Endothelial cell of umbilical vein (primary cell): ENCODE data around the gene GNA12. TPM values are rescaled to one million over a fixed set of nuclear protein-coding genes. Genes with fewer than 3 reads are reported as not detected.

Experiments used
- BruUV-seq: library from RNA; stranded (reverse); fragments of 400-500 nt; replicated peaks from 2 replicates; lab custom pipeline; 2021; lab: Mats Ljungman, UMichigan
- CTCF ChIA-PET: fragments of 300-600, 350-600 bp; sonication (Branson Sonifier 250); formaldehyde crosslinking; loops from one replicate; lab custom pipeline; 2021; ENCODE audit warnings: antibody characterized with exemption, inconsistent platforms; lab: Charles Lee
- POLR2A ChIA-PET: fragments of 300-600, 350-600 bp; sonication (Branson Sonifier 250); formaldehyde crosslinking; loops from one replicate; lab custom pipeline; 2021; ENCODE audit warnings: antibody characterized with exemption, inconsistent platforms; lab: Charles Lee
- DNase-seq: peaks from one replicate; pipeline ENCODE4 v3.0.0-alpha.2; 2011; ENCODE audit warnings: low read depth, low spot score
- FAIRE-seq: peaks from 2 replicates; lab custom pipeline; 2011; peaks lifted over from hg19 to GRCh38; lab: Jason Lieb, UNC
- H2AFZ ChIP-seq: 2 replicates; pipeline ENCODE4 v1.6.0; 2012; ENCODE audit warnings: low read depth, low read length, control low read depth, inconsistent platforms
- H3K27ac ChIP-seq: 2 replicates; pipeline ENCODE4 v1.5.1; 2011; ENCODE audit warnings: low read depth, mild to moderate bottlenecking, control low read depth, low read length, moderate library complexity; ENCODE audit not compliant: insufficient read depth
- H3K27me3 ChIP-seq, 2 experiments: 2 replicates each; pipeline versions ENCODE4 v1.6.0 to v1.6.1; 2011; ENCODE audit warnings: low read length in 2 of 2, mixed read lengths in 1 of 2; ENCODE audit not compliant: control insufficient read depth in 2 of 2, insufficient read depth in 2 of 2
- H3K36me3 ChIP-seq, 2 experiments: 2 replicates in 1 of 2; 3 replicates in 1 of 2; pipeline ENCODE4 v1.5.1; 2011; ENCODE audit warnings: low read length in 2 of 2, mild to moderate bottlenecking in 1 of 2, moderate library complexity in 1 of 2; ENCODE audit not compliant: control insufficient read depth in 2 of 2, insufficient read depth in 2 of 2; ENCODE audit errors: extremely low read depth in 1 of 2
- H3K4me1 ChIP-seq: 3 replicates; pipeline ENCODE4 v1.5.1; 2011; ENCODE audit warnings: mild to moderate bottlenecking, low read length; ENCODE audit not compliant: control insufficient read depth, insufficient read depth; ENCODE audit errors: extremely low read depth
- H3K4me2 ChIP-seq: 2 replicates; pipeline ENCODE4 v1.6.1; 2011; ENCODE audit warnings: low read length, control low read depth, mixed read lengths; ENCODE audit not compliant: insufficient read depth
- H3K4me3 ChIP-seq, 3 experiments: fragments of 200-600 bp in 1 of 3; sonication (generic), shearing (Covaris generic) in 1 of 3; replicated peaks in 1 of 3; 2 replicates each; pipeline ENCODE4 v1.5.1; 2011 to 2016; ENCODE audit warnings: control low read depth in 3 of 3, low read length in 3 of 3, mild to moderate bottlenecking in 2 of 3, inconsistent platforms in 1 of 3, low read depth in 1 of 3, moderate library complexity in 1 of 3; ENCODE audit not compliant: insufficient read depth in 1 of 3
- H3K79me2 ChIP-seq: 2 replicates; pipeline ENCODE4 v1.6.0; 2012; ENCODE audit warnings: low read length, inconsistent platforms; ENCODE audit not compliant: control insufficient read depth, insufficient read depth
- H3K9ac ChIP-seq: replicated peaks from 2 replicates; pipeline ENCODE3; 2011; ENCODE audit warnings: low read length, control low read depth; ENCODE audit not compliant: insufficient read depth; ENCODE audit errors: extremely low read depth
- H3K9me1 ChIP-seq: replicated peaks from 3 replicates; pipeline ENCODE4 v1.6.0; 2011; ENCODE audit warnings: mild to moderate bottlenecking, low read length; ENCODE audit not compliant: control insufficient read depth, insufficient read depth; ENCODE audit errors: extremely low read depth
- H3K9me3 ChIP-seq: replicated peaks from 2 replicates; pipeline ENCODE4 v1.5.1; 2012; ENCODE audit warnings: low read length, inconsistent platforms; ENCODE audit not compliant: control insufficient read depth, insufficient read depth
- H4K20me1 ChIP-seq: replicated peaks from 2 replicates; pipeline ENCODE3; 2011; ENCODE audit warnings: mild to moderate bottlenecking, low read length; ENCODE audit not compliant: control insufficient read depth, insufficient read depth; ENCODE audit errors: extremely low read depth
- CTCF ChIP-seq, 2 donors: IDR thresholded peaks; 1 replicate in 1 of 2; 2 replicates in 1 of 2; pipeline ENCODE4 v1.5.1; 2011; ENCODE audit warnings: low read length in 2 of 2, mild to moderate bottlenecking in 2 of 2, moderate library complexity in 2 of 2, control low read depth in 1 of 2, inconsistent platforms in 1 of 2, low read depth in 1 of 2; ENCODE audit not compliant: insufficient read depth in 1 of 2; ENCODE audit errors: extremely low read depth in 1 of 2
- EZH2 ChIP-seq: IDR thresholded peaks from 2 replicates; pipeline ENCODE4 v1.6.1; 2012; ENCODE audit warnings: borderline replicate concordance, low read depth, mild to moderate bottlenecking, moderate library complexity, low read length, inconsistent platforms; ENCODE audit not compliant: severe bottlenecking
- FOS ChIP-seq: IDR thresholded peaks from 2 replicates; pipeline ENCODE4 v1.6.1; 2011; ENCODE audit warnings: mild to moderate bottlenecking, low read length, moderate library complexity, borderline replicate concordance; ENCODE audit not compliant: insufficient read depth
- GATA2 ChIP-seq: IDR thresholded peaks from 2 replicates; pipeline ENCODE4 v1.7.0; 2011; ENCODE audit warnings: low read depth, mild to moderate bottlenecking, moderate library complexity, mixed read lengths, low read length; ENCODE audit not compliant: insufficient read length, insufficient read depth
- JUN ChIP-seq: IDR thresholded peaks from 2 replicates; pipeline ENCODE4 v1.6.1; 2011; ENCODE audit warnings: borderline replicate concordance, low read depth; ENCODE audit not compliant: insufficient read length, insufficient read depth
- MYC ChIP-seq: IDR thresholded peaks from one replicate; pipeline ENCODE4 v1.6.1; 2011; ENCODE audit warnings: mild to moderate bottlenecking, low read depth, low read length
- POLR2A ChIP-seq: IDR thresholded peaks from 2 replicates; pipeline ENCODE4 v1.6.1; 2012; ENCODE audit warnings: low read depth, mild to moderate bottlenecking, control low read depth, low read length
- POLR2AphosphoS5 ChIP-seq: IDR thresholded peaks from 2 replicates; pipeline ENCODE4 v1.6.1; 2012; ENCODE audit warnings: low read depth, mild to moderate bottlenecking, control low read depth, low read length, moderate library complexity; ENCODE audit not compliant: insufficient read depth
- dilution Hi-C: fragments of 300-500 bp; cut with MboI; formaldehyde crosslinking; loops from one replicate; pipeline ENCODE4 v1.15.0; 2019; ENCODE audit warnings: low sequenced_read_pairs; ENCODE audit not compliant: extremely low pct_ligation_motif_present
- intact Hi-C: fragments of 100-400 bp; cut with micrococcal nuclease; formaldehyde crosslinking; loops from one replicate; pipeline ENCODE4 v1.10.0; 2022
- polyA plus RNA-seq, 4 experiments: library from polyadenylated mRNA; depleted of rRNA in 3 of 4; stranded (reverse) in 3 of 4; unstranded in 1 of 4; fragments of >200 nt; gene quantifications; 2 replicates each; pipeline versions ENCODE4 v1.2.1 to v1.2.3, GENCODE V29; 2011 to 2012; ENCODE audit warnings: missing spikeins in 1 of 4
- total RNA-seq: library from RNA; stranded (reverse); gene quantifications from 2 replicates; pipeline ENCODE4 v1.2.3, GENCODE V29; 2021
- TF ChIP-seq, protein P1 (sequence below): IDR thresholded peaks from 2 replicates; pipeline ENCODE4 v1.6.1; 2011; ENCODE audit not compliant: insufficient read depth, insufficient read length

GNA12 gene
- total and polyA plus RNA-seq, 2 donors (not counting 3 experiments of a cell fraction or from before 2014, with no cell fraction given) = 63.0 to 75.1 TPM

DNA sequence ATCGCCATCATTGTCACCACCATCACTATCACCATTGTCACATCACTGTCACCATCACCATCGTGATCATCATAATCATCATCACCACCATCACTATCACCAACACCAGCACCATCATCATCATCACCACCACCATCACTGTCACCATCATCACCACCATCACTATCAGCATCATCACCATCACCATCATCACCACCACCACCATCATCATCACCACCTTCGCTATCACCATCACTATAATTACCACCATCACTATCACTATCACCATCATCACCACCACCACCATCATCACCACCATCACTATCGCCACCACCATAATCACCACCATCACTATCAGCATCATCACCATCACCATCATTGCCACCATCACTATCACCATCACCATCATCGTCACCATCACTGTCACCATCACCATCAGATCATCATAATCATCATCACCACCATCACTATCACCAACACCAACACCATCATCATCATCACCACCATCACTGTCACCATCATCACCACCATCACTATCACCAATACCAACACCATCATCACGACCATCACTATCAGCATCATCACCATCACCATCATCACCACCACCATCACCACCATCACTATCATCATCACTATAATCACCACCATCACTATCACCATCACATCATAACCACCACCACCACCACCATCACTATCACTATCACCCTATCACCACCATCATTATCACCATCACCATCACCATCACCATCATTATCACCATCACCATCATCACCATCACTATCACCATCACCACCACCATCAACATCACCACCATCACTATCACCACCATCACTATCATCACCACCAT is 6.0 kb upstream of the GNA12 start:
- no peak overlapping the region for H2AFZ ChIP-seq
- no peaks in the 10 kb centered on the region for H3K9me3 ChIP-seq
- H4K20me1 ChIP-seq = no peaks in the 10 kb centered on the region
- BruUV-seq = no TSS peak
- CTCF ChIA-PET = no interaction called here
- DNase-seq = no peak
- FAIRE-seq = peak; percentile 49
- dilution Hi-C loops (no loop called here), intact Hi-C loops (no loop called here)
- POLR2A ChIA-PET = no interaction called here
- no peak for TF ChIP-seq MYC
- no peak for TF ChIP-seq FOS
- TF ChIP-seq, protein P1, sequence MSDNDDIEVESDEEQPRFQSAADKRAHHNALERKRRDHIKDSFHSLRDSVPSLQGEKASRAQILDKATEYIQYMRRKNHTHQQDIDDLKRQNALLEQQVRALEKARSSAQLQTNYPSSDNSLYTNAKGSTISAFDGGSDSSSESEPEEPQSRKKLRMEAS = no peak
- TF ChIP-seq POLR2AphosphoS5 = no peak
- no peak for TF ChIP-seq JUN
- TF ChIP-seq GATA2 = no peak
- TF ChIP-seq CTCF (IDR thresholded peaks at IDR 0.05; ENCODE audit: extremely low read depth in 1 of 2, insufficient read depth in 1 of 2, low read depth in 1 of 2, low read length in 2 of 2) = no peak
- no peak for TF ChIP-seq EZH2
- no peak for TF ChIP-seq POLR2A
- no peak overlapping the region for H3K4me3 ChIP-seq
- no peak overlapping the region for H3K27ac ChIP-seq
- H3K4me1 ChIP-seq = no peaks in the 10 kb centered on the region
- H3K27me3 ChIP-seq = no peaks in the 10 kb centered on the region
- no peaks in the 10 kb centered on the region for H3K36me3 ChIP-seq
- no peaks in the 10 kb centered on the region for H3K9me1 ChIP-seq
- no peaks in the 10 kb centered on the region for H3K79me2 ChIP-seq
- H3K4me2 ChIP-seq = no peak overlapping the region
- H3K9ac ChIP-seq = no peak overlapping the region
